Neural progenitor cell (in vitro differentiated cells): ENCODE measurements around the gene MYOM1. TPM values are rescaled to one million over a fixed set of nuclear protein-coding genes. Genes with fewer than 3 reads are reported as not detected.

Experiments
- DNase-seq: peaks from one replicate; pipeline ENCODE4 v3.0.0-alpha.2; 2016; ENCODE audit warnings: low spot score
- H2AFZ ChIP-seq: fragments of 200-600 bp; sonication (generic); replicated peaks from 2 replicates; pipeline ENCODE4 v1.6.1; 2016; ENCODE audit warnings: antibody characterized with exemption
- H3F3A ChIP-seq: fragments of 200-600 bp; sonication (generic); 2 replicates; pipeline ENCODE4 v1.6.1; 2016; ENCODE audit warnings: antibody characterized with exemption, low read depth
- H3K27ac ChIP-seq: fragments of 200-600 bp; sonication (generic); 2 replicates; pipeline ENCODE4 v1.5.1; 2016; ENCODE audit warnings: mild to moderate bottlenecking
- H3K27me3 ChIP-seq: fragments of 200-600 bp; sonication (generic); 2 replicates; pipeline ENCODE4 v1.6.1; 2016; ENCODE audit warnings: mild to moderate bottlenecking, moderate library complexity
- H3K36me3 ChIP-seq: fragments of 200-600 bp; sonication (generic); 2 replicates; pipeline ENCODE4 v1.5.1; 2016
- H3K4me1 ChIP-seq: fragments of 200-600 bp; sonication (generic); 2 replicates; pipeline ENCODE4 v1.6.1; 2016; ENCODE audit warnings: mixed run types
- H3K4me2 ChIP-seq: fragments of 200-600 bp; sonication (generic); 2 replicates; pipeline ENCODE4 v1.6.1; 2016
- H3K4me3 ChIP-seq: fragments of 200-600 bp; sonication (generic); 2 replicates; pipeline ENCODE4 v1.5.1; 2016
- H3K79me2 ChIP-seq: fragments of 200-600 bp; sonication (generic); 2 replicates; pipeline ENCODE4 v1.6.1; 2016; ENCODE audit warnings: low read depth
- H3K9ac ChIP-seq: fragments of 200-600 bp; sonication (generic); 2 replicates; pipeline ENCODE4 v1.6.1; 2016
- H3K9me3 ChIP-seq: fragments of 200-600 bp; sonication (generic); 2 replicates; pipeline ENCODE4 v1.5.1; 2016; ENCODE audit warnings: low read depth
- H4K20me1 ChIP-seq: fragments of 200-600 bp; sonication (generic); 2 replicates; pipeline ENCODE4 v1.6.1; 2016; ENCODE audit warnings: low read depth
- H3K27ac Mint-ChIP-seq: 3 replicates; pipeline ENCODE4 v1.8.0; 2021; ENCODE audit warnings: mixed read lengths
- H3K27me3 Mint-ChIP-seq: 2 replicates; pipeline ENCODE4 v1.8.0; 2022; ENCODE audit warnings: low read depth, mild to moderate bottlenecking, inconsistent platforms, moderate library complexity, mixed read lengths; ENCODE audit not compliant: insufficient read depth
- H3K36me3 Mint-ChIP-seq: 3 replicates; pipeline ENCODE4 v1.8.0; 2021; ENCODE audit warnings: mixed read lengths
- H3K4me1 Mint-ChIP-seq: 3 replicates; pipeline ENCODE4 v1.8.0; 2021; ENCODE audit warnings: mixed read lengths
- H3K4me3 Mint-ChIP-seq: 3 replicates; pipeline ENCODE4 v1.8.0; 2021; ENCODE audit warnings: mild to moderate bottlenecking, moderate library complexity, mixed read lengths
- H3K9me3 Mint-ChIP-seq: 3 replicates; pipeline ENCODE4 v1.8.0; 2020; ENCODE audit warnings: mixed read lengths
- CTCF ChIP-seq: fragments of 200-600 bp; sonication (generic); IDR thresholded peaks from 2 replicates; pipeline ENCODE4 v1.5.1; 2017; ENCODE audit warnings: antibody characterized with exemption, mild to moderate bottlenecking
- EZH2 ChIP-seq: fragments of 200-600 bp; sonication (generic); IDR thresholded peaks from 2 replicates; pipeline ENCODE4 v1.6.1; 2017; ENCODE audit warnings: antibody characterized with exemption, mild to moderate bottlenecking, moderate library complexity
- EZH2phosphoT487 ChIP-seq: fragments of 200-600 bp; sonication (generic); IDR thresholded peaks from 2 replicates; pipeline ENCODE4 v1.6.1; 2017; ENCODE audit warnings: antibody characterized with exemption
- total RNA-seq: library from RNA; depleted of rRNA; stranded (reverse); fragments of >200 nt; gene quantifications from 2 replicates; pipeline ENCODE4 v1.2.3, GENCODE V29; 2015; ENCODE audit warnings: low replicate concordance

The MYOM1 gene
- total RNA-seq, 1 donor from 2014 or later, result 0.45 TPM

DNA sequence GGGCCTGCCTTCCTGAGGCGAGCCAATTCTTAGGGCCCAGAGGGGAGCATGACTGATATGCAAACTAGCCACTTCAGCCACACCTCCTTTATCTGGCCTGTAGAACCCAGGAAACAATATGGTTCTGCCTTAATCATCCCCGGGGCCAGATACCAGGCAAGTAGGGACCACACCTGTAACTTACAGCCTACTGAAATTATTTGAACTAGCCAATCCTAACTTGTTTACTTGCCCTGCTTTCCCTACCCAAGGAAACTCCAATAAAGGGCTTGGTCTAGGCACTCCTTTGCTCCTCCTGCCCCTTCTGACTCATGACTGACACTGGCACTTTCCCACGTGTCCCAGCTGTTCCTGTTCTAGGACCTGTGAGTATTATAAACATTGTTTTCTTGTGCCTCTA lies 57.6 kb downstream of the MYOM1 start:
- Histone ChIP-seq H3K27me3 (no peaks in the 10 kb centered on the region), H3K4me2 (no peak overlapping the region), H3K79me2 (no peaks in the 10 kb centered on the region), H2AFZ (peak overlapping the region; percentile 29), H3K4me1 (no peaks in the 10 kb centered on the region), H3K36me3 (no peaks in the 10 kb centered on the region), H3F3A (no peaks in the 10 kb centered on the region), H3K4me3 (no peak overlapping the region), H3K27ac (no peak overlapping the region), H3K9me3 (no peaks in the 10 kb centered on the region), H4K20me1 (no peaks in the 10 kb centered on the region), H3K9ac (no peak overlapping the region)
- H3K9me3 Mint-ChIP-seq, result no peaks in the 10 kb centered on the region
- H3K36me3 Mint-ChIP-seq, result no peaks in the 10 kb centered on the region
- no peaks in the 10 kb centered on the region for H3K4me1 Mint-ChIP-seq
- TF ChIP-seq CTCF (no peak), EZH2phosphoT487 (no peak), EZH2 (no peak)
- no peak overlapping the region for H3K4me3 Mint-ChIP-seq
- peak overlapping the region; percentile 21 for H3K27ac Mint-ChIP-seq
- no peaks in the 10 kb centered on the region for H3K27me3 Mint-ChIP-seq
- no peak for DNase-seq

- no peak overlapping the region for H3K27ac Mint-ChIP-seq
- Histone ChIP-seq H3K9me3 (no peaks in the 10 kb centered on the region), H3K9ac (no peak overlapping the region), H2AFZ (no peak overlapping the region), H3K4me3 (no peak overlapping the region), H3K27me3 (no peaks in the 10 kb centered on the region), H3K27ac (no peak overlapping the region), H3F3A (no peaks in the 10 kb centered on the region), H3K36me3 (no peaks in the 10 kb centered on the region), H3K4me1 (no peaks in the 10 kb centered on the region), H3K4me2 (no peak overlapping the region), H3K79me2 (no peaks in the 10 kb centered on the region), H4K20me1 (no peaks in the 10 kb centered on the region)
- H3K36me3 Mint-ChIP-seq, result no peaks in the 10 kb centered on the region
- no peaks in the 10 kb centered on the region for H3K27me3 Mint-ChIP-seq
- peaks cover 7% of the 10 kb centered on the region for H3K4me1 Mint-ChIP-seq
- H3K4me3 Mint-ChIP-seq, result no peak overlapping the region
- DNase-seq, result no peak
- H3K9me3 Mint-ChIP-seq, result no peaks in the 10 kb centered on the region
- TF ChIP-seq EZH2phosphoT487, result no peak
- no peak for TF ChIP-seq EZH2
- TF ChIP-seq CTCF, result no peak
These were observed 59.9 kb downstream of the MYOM1 start for GRCh38 chr18:3159830-3160229.

GRCh38 chr18:3157606-3158005 lies 62.2 kb downstream of the MYOM1 start:
- H3K4me3 Mint-ChIP-seq, result no peak overlapping the region
- H3K27ac ChIP-seq, result no peak overlapping the region
- no peak for TF ChIP-seq EZH2phosphoT487
- no peak for TF ChIP-seq EZH2
- no peak for TF ChIP-seq CTCF
- peaks cover 3% of the 10 kb centered on the region for H3K27me3 Mint-ChIP-seq
- H3F3A ChIP-seq, result no peaks in the 10 kb centered on the region
- H3K27ac Mint-ChIP-seq, result no peak overlapping the region
- H3K4me3 ChIP-seq, result no peak overlapping the region
- DNase-seq, result no peak
- H3K79me2 ChIP-seq, result no peaks in the 10 kb centered on the region
- no peaks in the 10 kb centered on the region for H4K20me1 ChIP-seq
- no peaks in the 10 kb centered on the region for H3K36me3 Mint-ChIP-seq
- H3K36me3 ChIP-seq, result no peaks in the 10 kb centered on the region
- H2AFZ ChIP-seq, result no peak overlapping the region
- peaks cover 7% of the 10 kb centered on the region for H3K4me1 Mint-ChIP-seq
- no peak overlapping the region for H3K4me2 ChIP-seq
- no peak overlapping the region for H3K9ac ChIP-seq
- H3K9me3 Mint-ChIP-seq, result no peaks in the 10 kb centered on the region
- H3K27me3 ChIP-seq, result no peaks in the 10 kb centered on the region
- H3K4me1 ChIP-seq, result no peaks in the 10 kb centered on the region
- H3K9me3 ChIP-seq, result no peaks in the 10 kb centered on the region
